GM12878 (cell line): Measurements from ENCODE around the gene ADGRA3.

ENCODE experiments used
- GABPA ChIP-seq: IDR thresholded peaks from 2 replicates; pipeline ENCODE4 v1.6.1; 2014; ENCODE audit warnings: antibody characterized with exemption, low read depth, mild to moderate bottlenecking, inconsistent platforms
- MYC ChIP-seq: IDR thresholded peaks from 2 replicates; pipeline ENCODE4 v1.6.1; 2011; ENCODE audit warnings: mild to moderate bottlenecking, low read length, moderate library complexity, inconsistent platforms; ENCODE audit not compliant: insufficient read depth, insufficient replicate concordance, insufficient read length, severe bottlenecking
- POLR2AphosphoS5 ChIP-seq: IDR thresholded peaks from 2 replicates; pipeline ENCODE4 v1.6.1; 2011; ENCODE audit warnings: mild to moderate bottlenecking, low read length, inconsistent platforms
- SUPT20H ChIP-seq: IDR thresholded peaks from 2 replicates; pipeline ENCODE4 v1.6.1; 2011; ENCODE audit warnings: low read depth, mild to moderate bottlenecking, low read length, moderate library complexity, borderline replicate concordance; ENCODE audit not compliant: control insufficient read depth
- TAF1 ChIP-seq: IDR thresholded peaks from 2 replicates; pipeline ENCODE4 v1.6.1; 2011; ENCODE audit warnings: mild to moderate bottlenecking, low read depth, low read length, borderline replicate concordance

GRCh38 chr4:22428441-22428840 is 87.4 kb downstream of the ADGRA3 start:
- no peak for TF ChIP-seq POLR2AphosphoS5
- TF ChIP-seq SUPT20H = no peak
- TF ChIP-seq TAF1 = no peak
- TF ChIP-seq GABPA = no peak
- no peak for TF ChIP-seq MYC
